ENCODE data around the gene FRYL.

DNA sequence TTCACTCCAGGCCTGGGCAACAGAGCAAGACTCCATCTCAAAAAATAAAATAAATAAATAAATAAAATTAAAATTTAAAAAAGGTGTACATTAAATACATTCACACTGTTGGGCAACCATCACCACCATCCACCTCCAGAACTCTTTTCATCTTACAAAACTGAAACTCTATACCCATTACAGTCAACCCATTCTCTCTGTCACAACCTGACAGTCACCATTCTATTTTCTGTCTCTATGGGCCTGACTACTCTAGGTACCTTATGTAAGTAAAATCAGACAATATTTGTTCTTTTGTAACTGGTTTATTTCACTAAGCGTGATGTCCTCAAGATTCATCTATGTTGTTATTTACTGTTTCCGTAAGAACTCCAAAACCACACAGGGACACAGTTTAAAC, 59.6 kb downstream of the FRYL start:
- TF ChIP-seq, protein P1, sequence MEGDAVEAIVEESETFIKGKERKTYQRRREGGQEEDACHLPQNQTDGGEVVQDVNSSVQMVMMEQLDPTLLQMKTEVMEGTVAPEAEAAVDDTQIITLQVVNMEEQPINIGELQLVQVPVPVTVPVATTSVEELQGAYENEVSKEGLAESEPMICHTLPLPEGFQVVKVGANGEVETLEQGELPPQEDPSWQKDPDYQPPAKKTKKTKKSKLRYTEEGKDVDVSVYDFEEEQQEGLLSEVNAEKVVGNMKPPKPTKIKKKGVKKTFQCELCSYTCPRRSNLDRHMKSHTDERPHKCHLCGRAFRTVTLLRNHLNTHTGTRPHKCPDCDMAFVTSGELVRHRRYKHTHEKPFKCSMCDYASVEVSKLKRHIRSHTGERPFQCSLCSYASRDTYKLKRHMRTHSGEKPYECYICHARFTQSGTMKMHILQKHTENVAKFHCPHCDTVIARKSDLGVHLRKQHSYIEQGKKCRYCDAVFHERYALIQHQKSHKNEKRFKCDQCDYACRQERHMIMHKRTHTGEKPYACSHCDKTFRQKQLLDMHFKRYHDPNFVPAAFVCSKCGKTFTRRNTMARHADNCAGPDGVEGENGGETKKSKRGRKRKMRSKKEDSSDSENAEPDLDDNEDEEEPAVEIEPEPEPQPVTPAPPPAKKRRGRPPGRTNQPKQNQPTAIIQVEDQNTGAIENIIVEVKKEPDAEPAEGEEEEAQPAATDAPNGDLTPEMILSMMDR (IDR thresholded peaks at IDR 0.05), result no peak
- no peak for TF ChIP-seq ZFX (IDR thresholded peaks at IDR 0.05; ENCODE audit: borderline replicate concordance)

Data from 22Rv1 (cell line).